Mononuclear cell (primary cell): ENCODE results near the gene BUB1. TPM values are rescaled to one million over a fixed set of nuclear protein-coding genes. Genes with fewer than 3 reads are reported as not detected.
"Not testable (repeated sequence)": the region's sequence is repeated elsewhere in the genome, so short reads cannot be mapped to it uniquely, and the experiment has no call there.

Experiments used
- H3K27me3 ChIP-seq: 2 replicates; pipeline ENCODE4 v1.6.0; 2011; ENCODE audit warnings: low read length, control low read depth; ENCODE audit not compliant: insufficient read depth
- H3K4me1 ChIP-seq: 2 replicates; pipeline ENCODE4 v1.5.1; 2011; ENCODE audit warnings: mild to moderate bottlenecking, low read length, control low read depth; ENCODE audit not compliant: insufficient read depth
- H3K4me3 ChIP-seq: 2 replicates; pipeline ENCODE4 v1.5.1; 2011; ENCODE audit warnings: mild to moderate bottlenecking, low read length, moderate library complexity
- H3K9me3 ChIP-seq: 2 replicates; pipeline ENCODE4 v1.5.1; 2011; ENCODE audit warnings: low read depth, mild to moderate bottlenecking, control low read depth, low read length
- total RNA-seq: library from RNA; depleted of rRNA; stranded (reverse); fragments of >200 nt; gene quantifications from one replicate; pipeline ENCODE4 v1.2.3, GENCODE V29; 2012

The BUB1 gene
- total RNA-seq, 1 donor: 6.0 TPM

DNA sequence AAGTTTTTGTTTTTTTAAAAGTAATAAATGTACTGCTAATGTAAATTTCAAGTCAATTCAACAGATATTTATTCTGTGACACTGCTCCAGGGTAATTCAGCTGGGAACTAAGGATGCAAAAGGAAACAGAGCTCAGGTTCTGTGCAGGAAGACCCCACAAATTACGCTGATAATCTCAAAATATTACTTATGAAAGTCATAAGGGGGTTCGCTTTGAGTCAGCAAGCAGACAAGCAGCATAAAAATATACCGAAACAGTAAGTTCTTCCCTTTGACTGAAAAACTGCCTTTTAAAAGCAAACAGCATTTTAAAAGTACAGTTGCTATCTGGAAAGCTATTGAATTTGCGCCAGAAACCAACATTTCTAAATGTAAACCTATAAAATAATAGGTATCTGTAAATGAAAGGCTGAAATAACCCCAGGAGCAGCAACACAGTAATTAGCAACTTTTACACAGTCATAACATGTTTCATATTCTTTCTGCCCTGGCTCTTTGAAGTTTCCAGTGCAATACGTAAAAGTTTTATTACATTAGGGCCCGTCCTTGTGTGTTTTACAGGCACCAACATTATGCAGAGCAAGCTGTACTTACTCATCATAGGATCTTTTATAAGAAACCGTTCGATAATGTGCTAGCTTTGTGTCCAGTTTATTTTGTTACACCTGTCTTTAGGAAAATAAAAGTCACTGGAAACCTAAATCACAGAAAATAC is 68.9 kb downstream of the BUB1 start:
- H3K4me1 ChIP-seq, H3K9me3 ChIP-seq, H3K27me3 ChIP-seq, H3K4me3 ChIP-seq: not testable (repeated sequence)

DNA sequence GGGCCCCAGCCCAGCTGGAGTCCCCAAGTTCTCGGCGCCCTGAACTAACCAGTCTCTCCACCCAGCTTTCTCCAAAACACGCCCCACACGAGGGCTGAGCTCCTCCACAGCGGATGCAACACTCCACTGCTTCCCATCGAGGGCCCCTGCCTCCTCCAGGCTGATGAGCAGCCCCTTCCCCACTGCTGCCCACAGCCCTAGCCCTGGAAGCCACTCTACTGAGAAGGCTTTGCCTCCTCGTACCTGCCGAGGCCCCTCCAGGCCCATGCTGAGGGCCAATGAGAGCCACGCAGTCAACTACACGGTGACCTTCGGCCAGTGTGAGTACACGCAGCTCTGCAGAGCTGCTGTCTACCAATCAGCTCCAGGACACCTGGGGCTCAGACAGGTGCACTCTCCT is 72.8 kb downstream of the BUB1 start:
- H3K27me3 ChIP-seq, H3K4me3 ChIP-seq: not testable (repeated sequence)

DNA sequence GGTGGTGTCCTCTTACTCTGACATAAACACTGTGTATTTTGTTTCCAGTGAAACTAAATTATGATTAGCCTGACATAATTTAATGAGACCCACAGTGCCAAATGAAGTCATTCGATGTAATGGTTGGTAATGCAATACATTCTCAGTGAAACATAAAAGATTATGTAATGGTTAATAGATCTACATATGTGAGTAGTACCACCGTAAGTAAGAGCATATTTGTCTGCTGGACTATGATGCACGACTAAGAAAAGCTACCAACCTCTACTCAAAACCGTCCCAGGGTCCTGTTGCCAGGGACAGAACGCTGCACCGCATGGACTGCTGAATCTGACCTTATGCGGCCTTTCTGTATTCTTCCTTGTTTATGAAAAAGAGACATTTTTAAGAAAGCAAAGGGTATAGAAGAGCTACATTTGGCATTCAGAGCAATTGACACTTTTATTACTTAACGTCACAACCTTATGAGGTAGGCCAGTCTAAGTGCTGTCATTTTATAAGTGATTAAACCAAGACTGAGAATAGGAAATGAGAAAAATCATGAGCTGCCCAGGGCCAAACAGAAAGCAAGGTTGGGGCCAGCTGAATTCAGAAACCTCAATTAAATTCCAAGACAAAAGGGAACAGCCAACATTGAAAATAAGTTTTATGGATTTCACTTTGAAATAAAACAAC is 73.8 kb downstream of the BUB1 start:
- H3K4me3 ChIP-seq, H3K9me3 ChIP-seq, H3K27me3 ChIP-seq, H3K4me1 ChIP-seq: not testable (repeated sequence)

More for the DNA sequence above, 72.8 kb downstream of the BUB1 start:
- not testable (repeated sequence) for H3K9me3 ChIP-seq, H3K4me1 ChIP-seq

DNA sequence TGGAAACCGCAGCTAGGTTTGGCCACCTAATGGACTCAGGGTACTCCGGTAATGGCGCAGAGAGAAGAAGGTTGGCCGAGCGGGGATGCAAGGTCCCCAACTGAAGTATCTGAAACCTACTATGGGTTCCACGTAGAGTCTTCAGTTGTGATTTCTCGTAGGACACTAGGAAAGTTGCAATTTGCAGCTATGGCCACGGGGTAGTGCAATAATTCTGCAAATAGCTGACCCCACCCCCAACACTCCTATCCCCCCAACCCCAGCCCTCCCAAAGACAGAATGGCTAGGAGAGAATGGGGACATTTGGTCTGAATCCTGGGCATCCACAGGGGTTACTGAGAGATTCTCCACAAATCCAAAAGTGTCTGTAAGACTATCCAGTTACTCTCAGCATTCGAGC is 75.7 kb downstream of the BUB1 start:
- not testable (repeated sequence) for H3K4me3 ChIP-seq, H3K9me3 ChIP-seq, H3K4me1 ChIP-seq, H3K27me3 ChIP-seq

DNA sequence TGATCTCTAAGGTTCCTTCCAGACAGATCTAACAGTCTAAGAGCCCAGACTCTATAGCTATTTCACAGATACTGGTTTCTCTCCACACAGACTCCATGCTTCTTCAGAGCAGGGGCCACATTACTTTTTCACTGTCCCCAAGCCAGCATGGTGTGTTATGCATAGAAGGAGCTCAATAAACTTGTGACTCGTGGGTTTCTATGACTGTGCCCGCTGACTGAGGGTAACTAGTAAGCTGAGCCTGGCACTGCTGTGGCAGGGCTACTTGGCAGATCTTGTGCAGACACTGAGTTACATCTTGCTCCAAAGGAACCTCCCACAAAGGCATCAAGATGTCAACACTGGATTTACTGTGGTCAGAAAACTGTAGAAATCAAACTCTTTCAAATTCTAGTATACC is 85.9 kb downstream of the BUB1 start:
- not testable (repeated sequence) for H3K4me1 ChIP-seq, H3K4me3 ChIP-seq

DNA sequence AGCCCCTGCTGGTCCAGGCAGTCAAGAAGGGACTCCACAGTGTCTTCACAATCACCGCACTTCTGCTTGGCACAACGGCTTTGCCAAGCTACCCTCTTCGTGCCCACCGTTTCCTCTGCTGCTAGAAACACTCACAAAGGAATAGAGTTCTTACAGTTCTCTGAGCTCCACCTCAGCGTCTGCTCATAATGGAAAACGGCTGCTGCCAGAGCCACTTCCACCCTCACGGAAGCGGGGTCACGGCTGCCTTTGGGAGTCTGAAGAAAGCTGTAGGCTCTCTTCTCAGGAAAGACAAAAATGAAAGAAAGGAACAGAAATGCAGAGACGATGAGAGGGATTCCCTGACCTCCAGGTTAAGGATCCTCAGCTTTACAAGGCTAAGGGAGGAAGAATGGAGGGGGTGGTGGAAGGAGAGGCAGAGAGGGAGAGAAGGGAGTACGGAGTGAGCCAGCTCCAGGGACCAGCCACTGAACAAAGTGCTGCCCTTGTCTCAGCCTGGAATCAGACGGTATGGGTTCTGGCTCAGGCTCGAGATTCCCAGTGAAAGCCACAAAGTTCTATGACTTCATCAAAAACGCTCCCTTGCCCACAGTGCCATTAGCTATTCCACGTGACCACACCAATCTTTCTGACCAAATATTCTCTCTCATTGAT is 88.1 kb downstream of the BUB1 start:
- not testable (repeated sequence) for H3K4me1 ChIP-seq, H3K4me3 ChIP-seq, H3K9me3 ChIP-seq, H3K27me3 ChIP-seq

More for the DNA sequence above, 85.9 kb downstream of the BUB1 start:
- H3K27me3 ChIP-seq, H3K9me3 ChIP-seq: not testable (repeated sequence)

DNA sequence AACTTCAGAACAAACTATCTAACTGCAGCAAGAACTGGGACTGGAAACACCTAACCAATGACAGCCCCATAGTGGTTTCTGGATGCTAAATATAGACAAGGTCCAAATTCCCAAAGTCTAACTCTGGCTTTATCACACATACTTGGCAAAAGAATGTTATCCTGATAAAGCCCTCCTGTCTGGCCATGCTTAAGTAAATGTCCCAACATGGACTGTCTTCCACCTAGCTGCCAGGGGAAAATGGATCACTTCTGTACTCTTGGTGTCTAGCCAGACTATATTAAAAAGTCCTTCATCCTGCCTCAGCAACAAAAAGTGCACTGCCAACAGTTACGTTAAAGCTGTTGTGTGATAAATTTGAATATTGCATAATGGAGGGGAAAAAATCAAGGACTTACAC is 89.3 kb downstream of the BUB1 start:
- not testable (repeated sequence) for H3K4me1 ChIP-seq, H3K9me3 ChIP-seq, H3K4me3 ChIP-seq, H3K27me3 ChIP-seq

Other genes with a start within 250 kb of the BUB1 start
- gene LIMS4, start 205.2 kb downstream of the BUB1 start, total RNA-seq: 0.10 TPM
- 103 TPM for gene RGPD6, start 100.8 kb downstream of the BUB1 start, total RNA-seq
- 0.10 TPM for gene ACOXL, start 54.5 kb upstream of the BUB1 start, total RNA-seq